H9 (cell line): ENCODE results near the gene MST1. TPM values are rescaled to one million over a fixed set of nuclear protein-coding genes. Genes with fewer than 3 reads are reported as not detected.

Experiments
- DNase-seq: peaks from one replicate; pipeline ENCODE4 v3.0.0-alpha.2; 2017
- H2AFZ ChIP-seq: one replicate; pipeline ENCODE4 v1.6.1; 2013; ENCODE audit warnings: mild to moderate bottlenecking, low read length, control low read depth, moderate library complexity
- H2AK5ac ChIP-seq: 2 replicates; pipeline ENCODE4 v1.6.1; 2013; ENCODE audit warnings: low read length, control low read depth, mixed read lengths; ENCODE audit not compliant: insufficient read length
- H2BK120ac ChIP-seq: one replicate; pipeline ENCODE4 v1.6.1; 2013; ENCODE audit warnings: low read depth, mild to moderate bottlenecking, low read length, control low read depth, inconsistent platforms; ENCODE audit not compliant: poor library complexity, severe bottlenecking
- H2BK12ac ChIP-seq: 2 replicates; pipeline ENCODE4 v1.6.1; 2013; ENCODE audit warnings: low read length, control low read depth, mixed read lengths, low read depth; ENCODE audit not compliant: insufficient read length
- H2BK15ac ChIP-seq: 2 replicates; pipeline ENCODE4 v1.6.1; 2013; ENCODE audit warnings: low read depth, low read length, control low read depth
- H2BK20ac ChIP-seq: one replicate; pipeline ENCODE4 v1.6.1; 2013; ENCODE audit warnings: low read depth, mild to moderate bottlenecking, low read length, control low read depth, inconsistent platforms; ENCODE audit not compliant: poor library complexity, severe bottlenecking
- H2BK5ac ChIP-seq: 2 replicates; pipeline ENCODE4 v1.6.1; 2013; ENCODE audit warnings: low read length, control low read depth, mixed read lengths; ENCODE audit not compliant: insufficient read length
- H3K14ac ChIP-seq: 2 replicates; pipeline ENCODE4 v1.6.1; 2013; ENCODE audit warnings: low read length, control low read depth; ENCODE audit not compliant: insufficient read depth
- H3K18ac ChIP-seq: 2 replicates; pipeline ENCODE4 v1.6.1; 2013; ENCODE audit warnings: low read depth, mild to moderate bottlenecking, mixed read lengths, low read length, control low read depth; ENCODE audit not compliant: insufficient read length
- H3K23ac ChIP-seq: 2 replicates; pipeline ENCODE4 v1.6.1; 2013; ENCODE audit warnings: low read length, control low read depth, mixed read lengths, low read depth; ENCODE audit not compliant: insufficient read length
- H3K23me2 ChIP-seq: 2 replicates; pipeline ENCODE4 v1.6.1; 2013; ENCODE audit warnings: low read depth, mild to moderate bottlenecking, mixed read lengths, low read length, control low read depth; ENCODE audit not compliant: insufficient read length, poor library complexity, severe bottlenecking
- H3K27ac ChIP-seq: 2 replicates; pipeline ENCODE4 v1.5.1; 2013; ENCODE audit warnings: low read length, control low read depth, mixed read lengths, low read depth; ENCODE audit not compliant: insufficient read length
- H3K27me3 ChIP-seq: 2 replicates; pipeline ENCODE4 v1.6.1; 2013; ENCODE audit warnings: low read length, control low read depth, inconsistent platforms; ENCODE audit not compliant: insufficient read depth
- H3K4ac ChIP-seq: 2 replicates; pipeline ENCODE4 v1.6.1; 2013; ENCODE audit warnings: low read depth, mild to moderate bottlenecking, control low read depth, inconsistent platforms, low read length, moderate library complexity
- H3K4me1 ChIP-seq: 2 replicates; pipeline ENCODE4 v1.6.1; 2013; ENCODE audit warnings: low read length, control low read depth, inconsistent platforms; ENCODE audit not compliant: insufficient read depth
- H3K4me2 ChIP-seq: 2 replicates; pipeline ENCODE4 v1.6.1; 2013; ENCODE audit warnings: low read length, control low read depth, mixed read lengths; ENCODE audit not compliant: insufficient read length, insufficient read depth
- H3K56ac ChIP-seq: 2 replicates; pipeline ENCODE4 v1.6.1; 2013; ENCODE audit warnings: low read depth, mild to moderate bottlenecking, mixed read lengths, low read length, control low read depth; ENCODE audit not compliant: insufficient read length
- H3K79me1 ChIP-seq: 2 replicates; pipeline ENCODE4 v1.6.1; 2013; ENCODE audit warnings: low read depth, mild to moderate bottlenecking, moderate library complexity, low read length, control low read depth, inconsistent platforms; ENCODE audit not compliant: insufficient read depth, poor library complexity, severe bottlenecking
- H3K79me2 ChIP-seq: 2 replicates; pipeline ENCODE4 v1.6.1; 2013; ENCODE audit warnings: low read length, control low read depth, inconsistent platforms; ENCODE audit not compliant: insufficient read depth
- H3K9ac ChIP-seq: 2 replicates; pipeline ENCODE4 v1.6.1; 2013; ENCODE audit warnings: low read length, control low read depth, mixed read lengths; ENCODE audit not compliant: insufficient read length; ENCODE audit errors: extremely low read depth
- H3K9me3 ChIP-seq: one replicate; pipeline ENCODE4 v1.6.1; 2013; ENCODE audit warnings: low read depth, low read length, inconsistent platforms; ENCODE audit not compliant: control insufficient read depth
- H3T11ph ChIP-seq: one replicate; pipeline ENCODE4 v1.6.1; 2013; ENCODE audit warnings: mild to moderate bottlenecking, low read length, control low read depth, inconsistent platforms
- H4K20me1 ChIP-seq: one replicate; pipeline ENCODE4 v1.6.1; 2013; ENCODE audit not compliant: control insufficient read depth, insufficient read length, insufficient read depth
- H4K5ac ChIP-seq: 2 replicates; pipeline ENCODE4 v1.6.1; 2013; ENCODE audit warnings: low read depth, mild to moderate bottlenecking, mixed read lengths, low read length, control low read depth; ENCODE audit not compliant: insufficient read length
- H4K8ac ChIP-seq: replicated peaks from 2 replicates; pipeline ENCODE4 v1.6.1; 2013; ENCODE audit warnings: low read length, control low read depth, mixed read lengths, low read depth; ENCODE audit not compliant: insufficient read length
- H4K91ac ChIP-seq: 2 replicates; pipeline ENCODE4 v1.6.1; 2013; ENCODE audit warnings: low read depth, mild to moderate bottlenecking, moderate library complexity, mixed read lengths, low read length, control low read depth; ENCODE audit not compliant: insufficient read length
- H3K27ac Mint-ChIP-seq, 3 experiments: 2 replicates in 2 of 3; 3 replicates in 1 of 3; pipeline ENCODE4 v1.8.0; 2020 to 2021; ENCODE audit warnings: mixed read lengths in 3 of 3, mild to moderate bottlenecking in 1 of 3, moderate library complexity in 1 of 3
- H3K27me3 Mint-ChIP-seq: 2 replicates; pipeline ENCODE4 v1.8.0; 2021; ENCODE audit warnings: low read depth, mild to moderate bottlenecking, moderate library complexity, mixed read lengths
- H3K36me3 Mint-ChIP-seq, 3 experiments: 2 replicates in 2 of 3; 3 replicates in 1 of 3; pipeline ENCODE4 v1.8.0; 2020 to 2021; ENCODE audit warnings: low read depth in 3 of 3, mixed read lengths in 3 of 3; ENCODE audit not compliant: insufficient read depth in 1 of 3
- H3K4me1 Mint-ChIP-seq, 2 experiments: 2 replicates each; pipeline ENCODE4 v1.8.0; 2020; ENCODE audit warnings: mixed read lengths in 2 of 2
- H3K4me3 Mint-ChIP-seq, 2 experiments: 2 replicates in 1 of 2; 3 replicates in 1 of 2; pipeline ENCODE4 v1.8.0; 2020 to 2021; ENCODE audit warnings: mild to moderate bottlenecking in 2 of 2, mixed read lengths in 2 of 2, moderate library complexity in 1 of 2
- H3K9me3 Mint-ChIP-seq, 2 experiments: 2 replicates in 1 of 2; 3 replicates in 1 of 2; pipeline ENCODE4 v1.8.0; 2020; ENCODE audit warnings: mild to moderate bottlenecking in 2 of 2, mixed read lengths in 2 of 2, moderate library complexity in 1 of 2
- CTCF ChIP-seq: fragments of 200-600 bp; sonication (generic); conservative IDR thresholded peaks from 3 replicates; pipeline ENCODE4 v1.8.0; 2021; ENCODE audit warnings: antibody characterized with exemption, mild to moderate bottlenecking
- WGBS: extraction: QIAGEN DNeasy Blood & Tissue Kit; methylation state at CpG from one replicate; pipeline ENCODE4 v1.1.7; 2013; ENCODE audit warnings: missing lambda C conversion rate, low lambda C conversion rate, mixed read lengths; ENCODE audit not compliant: insufficient read length; ENCODE audit errors: extremely low coverage; 5-methylcytosine and 5-hydroxymethylcytosine counted together
- total RNA-seq: library from RNA; stranded (reverse); gene quantifications from 2 replicates; pipeline ENCODE4 v1.2.1, GENCODE V29; 2021

MST1 gene
- total RNA-seq, 1 experiment from 2014 or later: 8.9 TPM

GRCh38 chr3:49668414-49668797, 20.9 kb downstream of the MST1 start:
- no peak for DNase-seq
- H3K9me3 Mint-ChIP-seq: no peaks in the 10 kb centered on the region
- Histone ChIP-seq H4K8ac (no peak overlapping the region), H2BK20ac (no peak overlapping the region), H3K14ac (no peak overlapping the region; the same call in 1 of the 2 replicates), H3K27ac (no peak overlapping the region), H3K4me1 (no peaks in the 10 kb centered on the region; the same call in 1 of the 2 replicates), H3K9ac (no peak overlapping the region), H2BK12ac (no peak overlapping the region), H2BK15ac (no peak overlapping the region), H2AK5ac (no peak overlapping the region), H3K4me2 (no peak overlapping the region), H2AFZ (no peak overlapping the region), H4K5ac (no peak overlapping the region), H3T11ph (no peak overlapping the region), H3K79me1 (no peaks in the 10 kb centered on the region), H3K23ac (no peak overlapping the region), H3K79me2 (no peaks in the 10 kb centered on the region), H4K91ac (no peak overlapping the region), H3K9me3 (no peaks in the 10 kb centered on the region), H2BK120ac (no peak overlapping the region), H4K20me1 (no peaks in the 10 kb centered on the region), H3K18ac (no peak overlapping the region), H3K56ac (no peak overlapping the region), H3K27me3 (no peaks in the 10 kb centered on the region), H3K23me2 (peaks cover 3% of the 10 kb centered on the region), H3K4ac (no peak overlapping the region), H2BK5ac (no peak overlapping the region)
- WGBS: no CpG with 5 or more reads among the region's 5 CpGs
- H3K27me3 Mint-ChIP-seq: no peaks in the 10 kb centered on the region; the same call in 1 of the 2 replicates
- no peak overlapping the region for H3K4me3 Mint-ChIP-seq
- H3K4me1 Mint-ChIP-seq: peaks cover 26 to 34% of the 10 kb centered on the region in 2 experiments
- peak; percentile 30; the same call in 1 of the 3 replicates for TF ChIP-seq CTCF
- H3K36me3 Mint-ChIP-seq: no peaks in the 10 kb centered on the region; a peak in 1 of 7 replicates
- H3K27ac Mint-ChIP-seq: peak overlapping the region in 2 of 3 experiments; percentile 6 to 79; a peak in 2 of 7 replicates
